ENCODE measurements around the gene IZUMO1. TPM values are rescaled to one million over a fixed set of nuclear protein-coding genes. Genes with fewer than 3 reads are reported as not detected.

The IZUMO1 gene
- polyA plus RNA-seq, 1 donor (not counting 4 experiments of a cell fraction or from before 2014, with no cell fraction given), result 0.63 TPM

DNA sequence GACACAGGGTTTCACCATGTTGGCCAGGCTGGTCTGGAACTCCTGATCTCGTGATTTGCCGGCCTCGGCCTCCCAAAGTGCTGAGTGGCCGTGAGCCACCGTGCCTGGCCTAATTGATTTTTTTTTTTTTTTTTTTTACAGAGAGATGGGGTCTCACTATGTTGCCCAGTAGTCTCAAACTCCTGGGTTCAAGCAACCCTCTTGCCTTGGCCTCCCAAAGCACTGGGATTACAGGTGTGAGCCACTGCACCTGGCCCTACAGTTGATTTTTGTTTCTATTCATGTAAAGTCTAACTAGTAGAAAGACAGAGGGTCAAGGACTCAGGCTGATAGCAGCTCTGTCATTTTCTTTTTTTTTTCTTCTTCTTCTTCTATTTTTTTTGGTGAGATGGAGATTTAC, 30.4 kb upstream of the IZUMO1 start:
- DNase-seq (ENCODE audit: low read depth, low spot score), result no peak
- Histone ChIP-seq H3K4me2 (ENCODE audit: control insufficient read depth, extremely low read depth, insufficient read depth, low read depth, low read length) (no peak overlapping the region), H3K27me3 (ENCODE audit: control insufficient read depth, extremely low read depth, insufficient read depth, low read length) (no peaks in the 10 kb centered on the region), H2AFZ (ENCODE audit: control insufficient read depth, low read length) (no peak overlapping the region), H4K20me1 (ENCODE audit: control insufficient read depth, extremely low read depth, insufficient read depth, low read length) (no peaks in the 10 kb centered on the region), H3K4me3 (ENCODE audit: control insufficient read depth in 2 of 3, extremely low read depth in 1 of 3, insufficient read depth in 2 of 3, low read depth in 1 of 3, low read length in 3 of 3) (no peak overlapping the region), H3K9me3 (ENCODE audit: control insufficient read depth, low read depth, low read length) (no peaks in the 10 kb centered on the region), H3K4me1 (ENCODE audit: control insufficient read depth, extremely low read depth, insufficient read depth, low read length) (no peaks in the 10 kb centered on the region), H3K27ac (ENCODE audit: control insufficient read depth, insufficient read depth, low read length) (no peak overlapping the region), H3K9me1 (ENCODE audit: control insufficient read depth, extremely low read depth, insufficient read depth, low read length) (no peaks in the 10 kb centered on the region), H3K36me3 (ENCODE audit: control insufficient read depth in 2 of 2, extremely low read depth in 1 of 2, insufficient read depth in 2 of 2, low read length in 2 of 2) (no peaks in the 10 kb centered on the region), H3K79me2 (ENCODE audit: control insufficient read depth, insufficient read depth, low read length) (no peaks in the 10 kb centered on the region), H3K9ac (ENCODE audit: control insufficient read depth, extremely low read depth, insufficient read depth, low read length) (no peak overlapping the region)
- dilution Hi-C loops (cut with MboI; ENCODE audit: extremely low pct_ligation_motif_present, low sequenced_read_pairs), result no loop called here
- FAIRE-seq, result no peak
- TF ChIP-seq EZH2 (IDR thresholded peaks at IDR 0.05; ENCODE audit: low read length) (no peak), CTCF (optimal IDR thresholded peaks at IDR 0.05 in 1 of 3, IDR thresholded peaks at IDR 0.05 in 1 of 3, conservative IDR thresholded peaks at IDR 0.05 in 1 of 3; ENCODE audit: extremely low read depth in 1 of 3, insufficient read depth in 2 of 3, low read length in 3 of 3) (no peak)

DNA sequence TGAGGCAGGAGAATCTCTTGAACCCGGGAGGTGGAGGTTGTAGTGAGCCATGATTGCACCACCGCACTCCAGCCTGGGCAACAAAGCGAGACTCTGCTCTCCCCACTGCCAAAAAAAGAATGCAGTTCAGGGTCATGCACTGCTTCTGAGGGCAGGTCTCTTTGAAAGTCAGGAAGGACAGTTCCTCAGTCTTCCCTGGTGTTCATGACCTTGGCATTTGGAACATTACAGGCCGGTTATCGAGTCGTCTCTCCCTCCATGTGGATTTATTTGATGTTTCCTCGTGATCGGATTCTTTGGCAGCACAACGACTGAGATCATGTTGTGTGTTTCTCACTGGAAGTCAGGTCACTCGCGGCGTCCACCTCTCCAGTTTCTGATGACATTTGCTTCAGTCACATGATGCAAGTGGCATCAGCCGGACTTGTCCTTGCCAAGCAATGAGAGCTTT, 25.8 kb upstream of the IZUMO1 start:
- no peak for DNase-seq (ENCODE audit: low read depth, low spot score)
- TF ChIP-seq CTCF (optimal IDR thresholded peaks at IDR 0.05 in 1 of 3, IDR thresholded peaks at IDR 0.05 in 1 of 3, conservative IDR thresholded peaks at IDR 0.05 in 1 of 3; ENCODE audit: extremely low read depth in 1 of 3, insufficient read depth in 2 of 3, low read length in 3 of 3) (no peak), EZH2 (IDR thresholded peaks at IDR 0.05; ENCODE audit: low read length) (no peak)
- no peak overlapping the region for H3K4me3 ChIP-seq (ENCODE audit: control insufficient read depth in 2 of 3, extremely low read depth in 1 of 3, insufficient read depth in 2 of 3, low read depth in 1 of 3, low read length in 3 of 3)

More for the DNA sequence above, 25.8 kb upstream of the IZUMO1 start:
- Histone ChIP-seq H3K4me2 (ENCODE audit: control insufficient read depth, extremely low read depth, insufficient read depth, low read depth, low read length) (no peak overlapping the region), H3K9ac (ENCODE audit: control insufficient read depth, extremely low read depth, insufficient read depth, low read length) (no peak overlapping the region), H3K9me1 (ENCODE audit: control insufficient read depth, extremely low read depth, insufficient read depth, low read length) (no peaks in the 10 kb centered on the region), H3K79me2 (ENCODE audit: control insufficient read depth, insufficient read depth, low read length) (no peaks in the 10 kb centered on the region), H3K36me3 (ENCODE audit: control insufficient read depth in 2 of 2, extremely low read depth in 1 of 2, insufficient read depth in 2 of 2, low read length in 2 of 2) (no peaks in the 10 kb centered on the region), H3K4me1 (ENCODE audit: control insufficient read depth, extremely low read depth, insufficient read depth, low read length) (peaks cover 4% of the 10 kb centered on the region), H3K9me3 (ENCODE audit: control insufficient read depth, low read depth, low read length) (no peaks in the 10 kb centered on the region), H4K20me1 (ENCODE audit: control insufficient read depth, extremely low read depth, insufficient read depth, low read length) (no peaks in the 10 kb centered on the region), H3K27ac (ENCODE audit: control insufficient read depth, insufficient read depth, low read length) (no peak overlapping the region), H3K27me3 (ENCODE audit: control insufficient read depth, extremely low read depth, insufficient read depth, low read length) (no peaks in the 10 kb centered on the region), H2AFZ (ENCODE audit: control insufficient read depth, low read length) (no peak overlapping the region)
- no peak for FAIRE-seq
- dilution Hi-C loops (cut with MboI; ENCODE audit: extremely low pct_ligation_motif_present, low sequenced_read_pairs), result no loop called here
